OCI-LY3 (cell line): Measurements from ENCODE around the gene ZNF366.

Experiments
- CTCF ChIP-seq: fragments of 200-600, 300-600 bp; sonication (generic); IDR thresholded peaks from 2 replicates; pipeline ENCODE4 v1.5.1; 2014; ENCODE audit warnings: antibody characterized with exemption, low read length, low read depth
- EZH2phosphoT487 ChIP-seq: fragments of 200-600 bp; shearing (Covaris generic); IDR thresholded peaks from 2 replicates; pipeline ENCODE4 v1.6.1; 2018; ENCODE audit warnings: antibody characterized with exemption, mixed run types, low read depth

DNA sequence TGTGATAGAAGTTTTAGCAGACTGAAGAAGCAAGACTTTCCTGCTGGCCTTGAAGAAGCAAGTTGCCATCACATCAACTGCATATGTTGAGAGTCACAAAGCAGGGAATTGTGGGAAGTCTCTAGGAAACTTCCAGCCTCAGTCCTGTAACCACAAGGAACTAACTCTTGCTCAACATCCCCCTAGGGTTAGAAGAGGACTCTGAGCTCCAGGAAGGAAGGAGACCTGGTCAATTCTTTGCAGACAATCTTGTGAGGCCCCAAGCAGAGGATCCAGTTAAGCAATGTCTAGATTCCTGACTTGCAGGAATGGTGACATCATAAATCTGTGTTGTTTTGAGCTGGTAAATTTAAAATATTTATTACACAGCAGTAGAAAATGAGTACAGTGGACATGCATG is 18.6 kb upstream of the ZNF366 start:
- no peak for TF ChIP-seq CTCF
- TF ChIP-seq EZH2phosphoT487, result no peak
